ENCODE measurements around the gene AOPEP.

The AOPEP gene

GRCh38 chr9:95095641-95096355 is 369.3 kb downstream of the AOPEP start:
- FAIRE-seq (no peak), DNase-seq (ENCODE audit: insufficient read length, low spot score) (no peak)
- TF ChIP-seq, protein P1, sequence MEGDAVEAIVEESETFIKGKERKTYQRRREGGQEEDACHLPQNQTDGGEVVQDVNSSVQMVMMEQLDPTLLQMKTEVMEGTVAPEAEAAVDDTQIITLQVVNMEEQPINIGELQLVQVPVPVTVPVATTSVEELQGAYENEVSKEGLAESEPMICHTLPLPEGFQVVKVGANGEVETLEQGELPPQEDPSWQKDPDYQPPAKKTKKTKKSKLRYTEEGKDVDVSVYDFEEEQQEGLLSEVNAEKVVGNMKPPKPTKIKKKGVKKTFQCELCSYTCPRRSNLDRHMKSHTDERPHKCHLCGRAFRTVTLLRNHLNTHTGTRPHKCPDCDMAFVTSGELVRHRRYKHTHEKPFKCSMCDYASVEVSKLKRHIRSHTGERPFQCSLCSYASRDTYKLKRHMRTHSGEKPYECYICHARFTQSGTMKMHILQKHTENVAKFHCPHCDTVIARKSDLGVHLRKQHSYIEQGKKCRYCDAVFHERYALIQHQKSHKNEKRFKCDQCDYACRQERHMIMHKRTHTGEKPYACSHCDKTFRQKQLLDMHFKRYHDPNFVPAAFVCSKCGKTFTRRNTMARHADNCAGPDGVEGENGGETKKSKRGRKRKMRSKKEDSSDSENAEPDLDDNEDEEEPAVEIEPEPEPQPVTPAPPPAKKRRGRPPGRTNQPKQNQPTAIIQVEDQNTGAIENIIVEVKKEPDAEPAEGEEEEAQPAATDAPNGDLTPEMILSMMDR (IDR thresholded peaks at IDR 0.05; ENCODE audit: insufficient read depth, missing control alignments): no peak

- TF ChIP-seq, protein P1 (IDR thresholded peaks at IDR 0.05; ENCODE audit: insufficient read depth, missing control alignments): no peak
- FAIRE-seq (no peak), DNase-seq (ENCODE audit: insufficient read length, low spot score) (no peak)
These were observed 369.9 kb downstream of the AOPEP start for GRCh38 chr9:95096381-95096780.

- FAIRE-seq: no peak
- no peak for DNase-seq (ENCODE audit: insufficient read length, low spot score)
- TF ChIP-seq, protein P1 (IDR thresholded peaks at IDR 0.05; ENCODE audit: insufficient read depth, missing control alignments): no peak
These were observed 370.3 kb downstream of the AOPEP start for GRCh38 chr9:95096807-95097206.

DNA sequence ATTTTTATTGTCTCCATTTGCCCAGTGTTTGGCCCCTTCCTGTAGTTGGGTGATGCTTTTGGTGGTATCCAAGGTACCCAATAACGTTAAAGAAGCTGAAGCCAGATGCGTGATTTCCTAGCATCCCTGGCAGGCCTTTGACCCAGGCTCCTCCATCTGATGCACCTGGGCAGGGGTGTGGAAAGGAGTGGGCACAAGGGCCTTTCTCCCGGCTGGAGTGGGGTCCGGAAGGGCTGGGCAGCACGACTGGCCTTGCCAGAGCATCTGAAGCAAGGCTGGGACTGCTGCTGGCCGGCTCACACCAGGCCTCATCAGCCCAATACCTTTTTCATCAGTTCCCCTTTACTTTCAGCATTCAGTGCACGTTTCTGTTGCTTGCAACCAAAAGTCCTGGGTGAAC is 370.8 kb downstream of the AOPEP start:
- DNase-seq (ENCODE audit: insufficient read length, low spot score) (no peak), FAIRE-seq (no peak)
- TF ChIP-seq, protein P1 (IDR thresholded peaks at IDR 0.05; ENCODE audit: insufficient read depth, missing control alignments): no peak

DNA sequence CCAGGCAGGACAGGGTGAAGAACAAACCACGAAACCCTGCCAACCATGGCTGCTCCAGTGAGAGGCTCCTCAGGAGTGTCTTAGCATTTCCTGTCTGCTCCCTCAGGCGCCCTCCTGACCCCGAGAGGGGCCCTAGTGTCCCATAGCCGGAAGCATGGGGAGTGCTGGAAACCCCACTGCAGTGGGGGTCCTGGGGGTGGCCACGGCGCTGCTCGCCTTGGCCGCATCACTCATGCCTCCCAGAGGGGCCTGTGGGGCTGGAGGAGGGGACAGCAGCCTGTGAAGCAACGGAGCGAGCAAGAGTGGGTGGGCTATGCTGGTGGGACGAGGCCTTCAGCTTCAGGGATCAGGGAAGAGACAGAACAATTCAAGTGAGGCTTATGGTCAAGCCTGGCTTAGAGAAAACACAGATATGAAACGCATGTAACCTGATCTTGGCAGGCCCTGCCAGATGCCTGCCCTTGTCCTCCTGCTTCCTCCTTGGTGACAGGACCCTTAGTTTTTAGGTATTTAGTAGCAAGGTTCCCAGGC is 372.0 kb downstream of the AOPEP start:
- FAIRE-seq: no peak
- DNase-seq (ENCODE audit: insufficient read length, low spot score): no peak
- TF ChIP-seq, protein P1 (IDR thresholded peaks at IDR 0.05; ENCODE audit: insufficient read depth, missing control alignments): no peak

DNA sequence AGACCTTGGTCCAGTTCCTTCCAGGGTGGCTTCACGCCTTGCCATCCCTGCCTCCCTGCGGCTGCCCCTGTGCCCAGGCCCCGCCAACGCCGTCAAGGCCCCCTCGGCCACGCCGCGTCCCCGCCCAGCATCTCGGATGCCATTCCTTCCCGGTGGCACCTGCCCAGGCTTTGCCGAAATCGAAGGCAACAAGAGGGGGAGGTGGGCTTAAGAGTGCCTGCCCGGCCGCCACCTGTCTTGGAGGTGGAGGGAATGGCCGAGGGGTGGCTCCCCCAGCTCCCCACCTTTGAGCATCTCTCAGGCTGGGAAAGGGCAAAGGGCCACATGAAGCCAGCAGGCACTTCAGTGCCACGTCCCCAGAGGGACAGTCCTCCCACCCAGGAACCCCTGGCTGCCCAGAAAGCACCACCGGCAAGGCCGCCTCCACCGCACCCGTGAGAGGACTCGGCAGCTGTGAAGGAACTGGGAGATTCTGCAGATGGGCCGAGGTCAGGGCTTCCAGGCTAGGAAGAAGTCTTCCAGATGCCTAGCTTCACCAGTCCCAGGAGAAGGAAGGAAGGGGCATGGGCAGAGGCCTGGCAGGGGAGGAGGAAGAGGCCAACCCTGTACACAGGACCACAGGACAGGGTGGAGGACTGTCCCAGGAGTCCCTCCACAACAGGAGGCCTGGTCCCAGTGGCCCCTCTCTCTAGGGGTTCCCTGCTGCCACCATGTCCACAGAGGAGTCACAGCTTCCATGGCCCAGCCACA is 373.0 kb downstream of the AOPEP start:
- TF ChIP-seq, protein P1 (IDR thresholded peaks at IDR 0.05; ENCODE audit: insufficient read depth, missing control alignments): no peak
- FAIRE-seq: no peak
- no peak for DNase-seq (ENCODE audit: insufficient read length, low spot score)

All from D721Med (cell line).